ENCODE results near the gene EEFSEC.

GRCh38 chr3:128455116-128455515 is 301.8 kb downstream of the EEFSEC start:
- TF ChIP-seq CTCF (conservative IDR thresholded peaks at IDR 0.05) (no peak), ZFX (IDR thresholded peaks at IDR 0.05) (no peak)
